ENCODE measurements around the gene TAF4.

DNA sequence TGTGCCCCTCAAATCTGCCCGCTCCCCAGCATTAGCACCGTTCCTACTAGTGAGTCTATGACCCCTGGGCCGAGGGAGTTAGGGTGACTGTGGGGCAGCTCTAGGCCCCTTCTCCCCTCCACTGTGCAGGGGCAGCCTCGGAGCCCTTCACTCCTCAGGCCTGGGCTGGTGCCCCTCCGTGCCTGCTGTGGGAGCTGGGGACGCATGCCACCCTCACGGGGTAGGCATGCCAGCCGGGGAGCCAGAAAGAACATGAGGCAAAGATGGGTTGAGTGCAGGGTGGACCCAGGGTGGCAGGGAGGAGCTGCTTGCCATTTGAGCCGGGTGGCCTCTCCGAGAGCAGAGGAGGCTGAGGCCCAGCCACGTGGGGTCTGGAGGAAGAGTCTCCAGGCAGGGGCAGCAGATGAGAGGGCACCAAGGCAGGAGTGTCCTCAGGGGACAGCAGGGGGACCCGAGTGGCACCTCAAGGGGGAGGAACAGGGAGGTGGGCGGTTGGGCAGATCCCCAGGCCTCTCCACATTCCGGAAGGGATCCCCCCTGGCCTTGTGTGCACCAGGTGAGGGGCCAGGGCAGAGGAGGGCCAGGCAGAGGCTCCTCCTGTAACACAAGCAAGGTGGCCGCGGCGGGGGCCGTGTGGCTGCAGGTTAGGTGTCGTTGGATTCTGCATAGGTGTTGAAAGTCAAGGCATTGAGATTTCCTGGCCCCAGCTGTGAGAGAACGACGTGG is 38.0 kb upstream of the TAF4 start:
- TF ChIP-seq, protein P1, sequence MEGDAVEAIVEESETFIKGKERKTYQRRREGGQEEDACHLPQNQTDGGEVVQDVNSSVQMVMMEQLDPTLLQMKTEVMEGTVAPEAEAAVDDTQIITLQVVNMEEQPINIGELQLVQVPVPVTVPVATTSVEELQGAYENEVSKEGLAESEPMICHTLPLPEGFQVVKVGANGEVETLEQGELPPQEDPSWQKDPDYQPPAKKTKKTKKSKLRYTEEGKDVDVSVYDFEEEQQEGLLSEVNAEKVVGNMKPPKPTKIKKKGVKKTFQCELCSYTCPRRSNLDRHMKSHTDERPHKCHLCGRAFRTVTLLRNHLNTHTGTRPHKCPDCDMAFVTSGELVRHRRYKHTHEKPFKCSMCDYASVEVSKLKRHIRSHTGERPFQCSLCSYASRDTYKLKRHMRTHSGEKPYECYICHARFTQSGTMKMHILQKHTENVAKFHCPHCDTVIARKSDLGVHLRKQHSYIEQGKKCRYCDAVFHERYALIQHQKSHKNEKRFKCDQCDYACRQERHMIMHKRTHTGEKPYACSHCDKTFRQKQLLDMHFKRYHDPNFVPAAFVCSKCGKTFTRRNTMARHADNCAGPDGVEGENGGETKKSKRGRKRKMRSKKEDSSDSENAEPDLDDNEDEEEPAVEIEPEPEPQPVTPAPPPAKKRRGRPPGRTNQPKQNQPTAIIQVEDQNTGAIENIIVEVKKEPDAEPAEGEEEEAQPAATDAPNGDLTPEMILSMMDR (IDR thresholded peaks at IDR 0.05) = no peak
- no peak for TF ChIP-seq ZFX (IDR thresholded peaks at IDR 0.05; ENCODE audit: borderline replicate concordance)

Measured in 22Rv1 (cell line).